ENCODE measurements around the gene TLR10.
"Not testable (repeated sequence)": the region's sequence is repeated elsewhere in the genome, so short reads cannot be mapped to it uniquely, and the experiment has no call there.

DNA sequence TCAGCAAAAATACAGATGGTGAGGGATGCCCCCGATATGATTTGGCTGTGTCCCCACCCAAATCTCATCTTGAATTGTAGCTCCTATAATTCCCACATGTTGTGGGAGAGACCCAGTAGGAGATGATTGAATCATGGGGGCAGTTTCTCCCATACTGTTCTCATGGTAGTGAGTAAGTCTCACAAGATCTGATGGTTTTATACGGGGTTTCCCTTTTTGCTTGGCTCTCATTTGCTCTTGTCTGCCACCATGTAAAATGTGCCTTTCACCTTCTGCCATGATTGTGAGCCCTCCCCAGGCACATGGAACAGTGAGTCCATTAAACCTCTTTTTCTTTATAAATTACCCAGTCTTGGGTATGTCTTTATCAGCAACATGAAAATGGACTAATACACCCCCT is 15.8 kb downstream of the TLR10 start:
- not testable (repeated sequence) for TF ChIP-seq POLR2AphosphoS5 (IDR thresholded peaks at IDR 0.05)
- TF ChIP-seq, protein P1, sequence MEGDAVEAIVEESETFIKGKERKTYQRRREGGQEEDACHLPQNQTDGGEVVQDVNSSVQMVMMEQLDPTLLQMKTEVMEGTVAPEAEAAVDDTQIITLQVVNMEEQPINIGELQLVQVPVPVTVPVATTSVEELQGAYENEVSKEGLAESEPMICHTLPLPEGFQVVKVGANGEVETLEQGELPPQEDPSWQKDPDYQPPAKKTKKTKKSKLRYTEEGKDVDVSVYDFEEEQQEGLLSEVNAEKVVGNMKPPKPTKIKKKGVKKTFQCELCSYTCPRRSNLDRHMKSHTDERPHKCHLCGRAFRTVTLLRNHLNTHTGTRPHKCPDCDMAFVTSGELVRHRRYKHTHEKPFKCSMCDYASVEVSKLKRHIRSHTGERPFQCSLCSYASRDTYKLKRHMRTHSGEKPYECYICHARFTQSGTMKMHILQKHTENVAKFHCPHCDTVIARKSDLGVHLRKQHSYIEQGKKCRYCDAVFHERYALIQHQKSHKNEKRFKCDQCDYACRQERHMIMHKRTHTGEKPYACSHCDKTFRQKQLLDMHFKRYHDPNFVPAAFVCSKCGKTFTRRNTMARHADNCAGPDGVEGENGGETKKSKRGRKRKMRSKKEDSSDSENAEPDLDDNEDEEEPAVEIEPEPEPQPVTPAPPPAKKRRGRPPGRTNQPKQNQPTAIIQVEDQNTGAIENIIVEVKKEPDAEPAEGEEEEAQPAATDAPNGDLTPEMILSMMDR (IDR thresholded peaks at IDR 0.05) = not testable (repeated sequence)
